Brain microvascular endothelial cell (primary cell): ENCODE results near the gene SNIP1.
"Not testable (repeated sequence)": the region's sequence is repeated elsewhere in the genome, so short reads cannot be mapped to it uniquely, and the experiment has no call there.

Experiments used
- DNase-seq: peaks from one replicate; pipeline ENCODE4 v3.0.0-alpha.2; 2020
- H3K27ac ChIP-seq: fragments of 250-450 bp; sonication (Bioruptor Pico); 2 replicates; pipeline ENCODE4 v1.5.1; 2020; ENCODE audit warnings: mild to moderate bottlenecking, moderate library complexity
- H3K27me3 ChIP-seq: fragments of 250-450 bp; sonication (Bioruptor Pico); replicated peaks from 2 replicates; pipeline ENCODE4 v1.5.1; 2020; ENCODE audit warnings: mild to moderate bottlenecking
- H3K36me3 ChIP-seq: fragments of 250-450 bp; sonication (Bioruptor Pico); replicated peaks from 2 replicates; pipeline ENCODE4 v1.5.1; 2020; ENCODE audit warnings: mild to moderate bottlenecking
- H3K4me3 ChIP-seq: 2 replicates; pipeline ENCODE4 v1.5.1; 2011; ENCODE audit warnings: low read depth, mild to moderate bottlenecking, control low read depth, low read length, moderate library complexity
- CTCF ChIP-seq: IDR thresholded peaks from 2 replicates; pipeline ENCODE4 v1.5.1; 2011; ENCODE audit warnings: low read depth, mild to moderate bottlenecking, moderate library complexity, low read length, control low read depth, inconsistent platforms; ENCODE audit errors: missing control alignments
- in situ Hi-C: cut with HindIII; loops from 2 replicates; pipeline ENCODE4 v1.10.0; 2017; ENCODE audit warnings: low sequenced_read_pairs, low pct_ligation_motif_present

Gene SNIP1

GRCh38 chr1:37595440-37596181 is 41.5 kb upstream of the SNIP1 start, which contains the start of gene GNL2:
TSS of gene GNL2 (minus strand) at chr1:37595937. CDS start at chr1:37595822, 115 bp downstream.
- Histone ChIP-seq H3K36me3 (peaks cover 28% of the 10 kb centered on the region), H3K4me3 (peak within 1 kb of the TSS; percentile 80), H3K27ac (peak within 1 kb of the TSS; percentile 92), H3K27me3 (no peaks in the 10 kb centered on the region)
- TF ChIP-seq CTCF: no peak
- peak; percentile 95 for DNase-seq
- in situ Hi-C loops: no loop called here

- Histone ChIP-seq H3K27ac (no peak overlapping the region), H3K36me3 (peaks cover 44% of the 10 kb centered on the region), H3K4me3 (no peak overlapping the region), H3K27me3 (no peaks in the 10 kb centered on the region)
- in situ Hi-C loops: no loop called here
- DNase-seq: no peak
- TF ChIP-seq CTCF: no peak
Measured at GRCh38 chr1:37593726-37594125, 39.6 kb upstream of the SNIP1 start.

GRCh38 chr1:37588939-37589338 is 34.8 kb upstream of the SNIP1 start:
- H3K27me3 ChIP-seq: no peaks in the 10 kb centered on the region
- H3K4me3 ChIP-seq: no peak overlapping the region
- TF ChIP-seq CTCF: no peak
- H3K36me3 ChIP-seq: peaks cover 77% of the 10 kb centered on the region
- in situ Hi-C loops: no loop called here
- DNase-seq: no peak
- no peak overlapping the region for H3K27ac ChIP-seq

GRCh38 chr1:37584544-37584943 is 30.5 kb upstream of the SNIP1 start:
- in situ Hi-C loops, H3K27ac ChIP-seq, H3K27me3 ChIP-seq, DNase-seq, H3K4me3 ChIP-seq: not testable (repeated sequence)
- H3K36me3 ChIP-seq: peaks cover 74% of the 10 kb centered on the region

GRCh38 chr1:37575692-37576091 is 21.6 kb upstream of the SNIP1 start:
- peaks cover 69% of the 10 kb centered on the region for H3K36me3 ChIP-seq
- in situ Hi-C loops: no loop called here
- TF ChIP-seq CTCF: no peak
- H3K4me3 ChIP-seq: no peak overlapping the region
- peak overlapping the region; percentile 47 for H3K27ac ChIP-seq
- no peak for DNase-seq
- no peaks in the 10 kb centered on the region for H3K27me3 ChIP-seq

GRCh38 chr1:37574834-37575480 is 20.9 kb upstream of the SNIP1 start:
- Histone ChIP-seq H3K36me3 (peaks cover 68% of the 10 kb centered on the region), H3K27ac (peak overlapping the region; percentile 47), H3K4me3 (no peak overlapping the region), H3K27me3 (no peaks in the 10 kb centered on the region)
- DNase-seq: peak; percentile 38
- no peak for TF ChIP-seq CTCF
- in situ Hi-C loops: no loop called here
